22Rv1 (cell line): Measurements from ENCODE around the gene CD164L2.

ENCODE experiments used
- ZFX ChIP-seq: fragments of 450-650 bp; IDR thresholded peaks from 2 replicates; pipeline ENCODE4 v1.6.1; 2017; ENCODE audit warnings: antibody characterized with exemption, borderline replicate concordance
- TF ChIP-seq, protein P1 (sequence below): fragments of 450-650 bp; IDR thresholded peaks from 2 replicates; pipeline ENCODE4 v1.5.1; 2017; ENCODE audit warnings: mild to moderate bottlenecking

DNA sequence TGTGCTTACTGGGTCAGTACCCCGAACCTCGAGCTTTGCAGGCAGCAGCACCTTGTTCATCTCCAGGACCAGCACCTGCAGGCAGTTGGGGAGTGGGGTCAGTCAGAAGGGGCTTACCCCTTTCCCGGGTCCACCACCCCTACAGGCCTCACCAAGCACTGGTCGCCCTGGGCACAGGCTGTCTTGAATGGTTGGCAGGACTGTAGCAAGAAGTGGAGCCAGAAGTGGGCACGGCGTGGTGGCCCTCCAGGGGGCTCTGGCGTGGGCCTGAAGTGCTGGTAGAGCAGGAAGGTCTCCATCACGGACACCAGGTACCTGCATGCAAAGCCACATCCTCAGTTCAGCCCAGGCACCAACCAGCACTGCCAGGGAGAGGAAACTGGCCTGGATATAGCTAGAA is 21.6 kb downstream of the CD164L2 start:
- TF ChIP-seq, protein P1, sequence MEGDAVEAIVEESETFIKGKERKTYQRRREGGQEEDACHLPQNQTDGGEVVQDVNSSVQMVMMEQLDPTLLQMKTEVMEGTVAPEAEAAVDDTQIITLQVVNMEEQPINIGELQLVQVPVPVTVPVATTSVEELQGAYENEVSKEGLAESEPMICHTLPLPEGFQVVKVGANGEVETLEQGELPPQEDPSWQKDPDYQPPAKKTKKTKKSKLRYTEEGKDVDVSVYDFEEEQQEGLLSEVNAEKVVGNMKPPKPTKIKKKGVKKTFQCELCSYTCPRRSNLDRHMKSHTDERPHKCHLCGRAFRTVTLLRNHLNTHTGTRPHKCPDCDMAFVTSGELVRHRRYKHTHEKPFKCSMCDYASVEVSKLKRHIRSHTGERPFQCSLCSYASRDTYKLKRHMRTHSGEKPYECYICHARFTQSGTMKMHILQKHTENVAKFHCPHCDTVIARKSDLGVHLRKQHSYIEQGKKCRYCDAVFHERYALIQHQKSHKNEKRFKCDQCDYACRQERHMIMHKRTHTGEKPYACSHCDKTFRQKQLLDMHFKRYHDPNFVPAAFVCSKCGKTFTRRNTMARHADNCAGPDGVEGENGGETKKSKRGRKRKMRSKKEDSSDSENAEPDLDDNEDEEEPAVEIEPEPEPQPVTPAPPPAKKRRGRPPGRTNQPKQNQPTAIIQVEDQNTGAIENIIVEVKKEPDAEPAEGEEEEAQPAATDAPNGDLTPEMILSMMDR: no peak
- no peak for TF ChIP-seq ZFX
